Spleen (tissue), 7 donors: ENCODE data around the gene ZNF683.

Experiments
- CTCF ChIP-seq, 11 experiments: fragments of 200-600 bp in 7 of 11; fragments of 450-650 bp in 4 of 11; sonication (generic) in 4 of 11; IDR thresholded peaks in 8 of 11; conservative IDR thresholded peaks in 3 of 11; 1 replicate in 7 of 11; 2 replicates in 4 of 11; pipeline versions ENCODE4 v1.4.0 to v1.8.0; 2016 to 2021; ENCODE audit warnings: antibody characterized with exemption in 11 of 11, inconsistent platforms in 4 of 11, mild to moderate bottlenecking in 1 of 11
- POLR2A ChIP-seq, 3 donors: fragments of 450-650 bp; IDR thresholded peaks; one replicate each; pipeline ENCODE4 v1.5.1; 2017; ENCODE audit warnings: antibody characterized with exemption in 3 of 3, mild to moderate bottlenecking in 1 of 3
- POLR2AphosphoS5 ChIP-seq, 3 donors: sonication (generic); formaldehyde crosslinking; IDR thresholded peaks; one replicate each; pipeline ENCODE4 v1.5.1; 2017; ENCODE audit warnings: antibody characterized with exemption in 3 of 3
- donor health status: DM: no; HTN: no; CAD: no; lungs with moderate emphysema.
- donor health status: DM: no; HTN: no; CAD: no.
- donor health status: DM: no; HTN: no; CAD: no.

DNA sequence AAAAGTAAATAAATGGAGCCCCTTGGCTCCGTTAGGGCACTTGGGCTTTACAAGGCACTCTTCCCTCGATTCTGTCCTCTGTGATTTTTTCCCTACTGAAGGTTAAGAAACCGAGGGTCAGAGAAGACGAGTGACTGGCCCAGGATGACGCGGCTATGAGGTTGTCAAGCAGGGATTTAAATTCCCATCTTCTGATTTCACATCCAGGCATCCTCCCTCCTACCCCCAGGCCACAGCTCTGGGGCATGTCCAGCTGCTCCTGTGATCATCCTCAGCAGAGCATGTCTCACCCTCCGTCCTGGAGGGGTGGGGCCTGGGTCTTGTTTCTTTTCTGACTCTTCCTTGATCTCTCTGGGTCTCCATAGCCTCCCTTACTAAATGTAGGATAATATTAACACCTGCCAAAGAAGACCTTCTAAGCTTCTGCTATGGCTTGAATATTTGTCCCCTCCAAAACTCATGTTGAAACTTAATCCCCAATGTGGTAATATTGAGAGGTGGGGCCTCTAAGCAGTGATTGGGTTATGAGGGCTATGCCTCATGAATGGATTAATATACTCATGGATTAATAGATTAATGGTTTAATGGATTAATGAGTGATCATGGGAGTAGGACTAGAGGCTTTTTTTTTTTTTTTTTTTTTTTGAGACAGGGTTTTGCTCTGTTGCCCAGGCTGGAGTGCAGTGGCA lies 23.2 kb downstream of the ZNF683 start:
- TF ChIP-seq POLR2AphosphoS5 (IDR thresholded peaks at IDR 0.05) (no peak), CTCF (IDR thresholded peaks at IDR 0.05 in 8 of 11, conservative IDR thresholded peaks at IDR 0.05 in 3 of 11) (no peak), POLR2A (IDR thresholded peaks at IDR 0.05) (no peak)
